GM21717 (cell line): ENCODE results near the gene MALAT1.

ENCODE experiments used
- ATAC-seq: cut with Tn5 transposase; IDR thresholded peaks from one replicate; pipeline ENCODE4 v1.9.1; 2021; ENCODE audit warnings: mild to moderate bottlenecking, moderate library complexity; ENCODE audit not compliant: unreplicated experiment

The MALAT1 gene

GRCh38 chr11:65478388-65479183 lies 20.3 kb upstream of the MALAT1 start:
- ATAC-seq: no peak

- ATAC-seq: no peak
Measured at GRCh38 chr11:65479184-65480145, 19.4 kb upstream of the MALAT1 start.

GRCh38 chr11:65482306-65482850 lies 16.5 kb upstream of the MALAT1 start:
- no peak for ATAC-seq

- no peak for ATAC-seq
Measured at GRCh38 chr11:65485920-65486219, 13.0 kb upstream of the MALAT1 start.

GRCh38 chr11:65486570-65487466 lies 12.0 kb upstream of the MALAT1 start:
- no peak for ATAC-seq

- ATAC-seq: no peak
Measured at GRCh38 chr11:65487467-65488272, 11.2 kb upstream of the MALAT1 start.

- no peak for ATAC-seq
Measured at GRCh38 chr11:65488273-65489034, 10.4 kb upstream of the MALAT1 start.

- ATAC-seq: no peak
Measured at GRCh38 chr11:65489035-65489705, 9.7 kb upstream of the MALAT1 start.

- ATAC-seq: no peak
Measured at GRCh38 chr11:65489706-65490320, 9.0 kb upstream of the MALAT1 start.

GRCh38 chr11:65491163-65491465 lies 7.7 kb upstream of the MALAT1 start:
- no peak for ATAC-seq

GRCh38 chr11:65491614-65492386 lies 7.0 kb upstream of the MALAT1 start:
- no peak for ATAC-seq

- no peak for ATAC-seq
Measured at GRCh38 chr11:65492387-65492636, 6.5 kb upstream of the MALAT1 start.

- no peak for ATAC-seq
Measured at GRCh38 chr11:65492637-65493366, 6.0 kb upstream of the MALAT1 start.

- no peak for ATAC-seq
Measured at GRCh38 chr11:65493367-65494176, 5.3 kb upstream of the MALAT1 start.

GRCh38 chr11:65496304-65497140 lies 2.3 kb upstream of the MALAT1 start:
- no peak for ATAC-seq
